OCI-LY7 (cell line): ENCODE results near the gene RNF224.

Experiments
- CTCF ChIP-seq: fragments of 200-600 bp; sonication (generic); conservative IDR thresholded peaks from 2 replicates; pipeline ENCODE4 v1.5.1; 2014; ENCODE audit warnings: mild to moderate bottlenecking, antibody characterized with exemption, low read length, moderate library complexity, mixed read lengths
- EZH2phosphoT487 ChIP-seq: fragments of 200-600 bp; sonication (generic); IDR thresholded peaks from 2 replicates; pipeline ENCODE4 v1.6.1; 2018; ENCODE audit warnings: low read depth, borderline replicate concordance, mild to moderate bottlenecking, mixed run types, antibody characterized with exemption, low read length, moderate library complexity, mixed read lengths

DNA sequence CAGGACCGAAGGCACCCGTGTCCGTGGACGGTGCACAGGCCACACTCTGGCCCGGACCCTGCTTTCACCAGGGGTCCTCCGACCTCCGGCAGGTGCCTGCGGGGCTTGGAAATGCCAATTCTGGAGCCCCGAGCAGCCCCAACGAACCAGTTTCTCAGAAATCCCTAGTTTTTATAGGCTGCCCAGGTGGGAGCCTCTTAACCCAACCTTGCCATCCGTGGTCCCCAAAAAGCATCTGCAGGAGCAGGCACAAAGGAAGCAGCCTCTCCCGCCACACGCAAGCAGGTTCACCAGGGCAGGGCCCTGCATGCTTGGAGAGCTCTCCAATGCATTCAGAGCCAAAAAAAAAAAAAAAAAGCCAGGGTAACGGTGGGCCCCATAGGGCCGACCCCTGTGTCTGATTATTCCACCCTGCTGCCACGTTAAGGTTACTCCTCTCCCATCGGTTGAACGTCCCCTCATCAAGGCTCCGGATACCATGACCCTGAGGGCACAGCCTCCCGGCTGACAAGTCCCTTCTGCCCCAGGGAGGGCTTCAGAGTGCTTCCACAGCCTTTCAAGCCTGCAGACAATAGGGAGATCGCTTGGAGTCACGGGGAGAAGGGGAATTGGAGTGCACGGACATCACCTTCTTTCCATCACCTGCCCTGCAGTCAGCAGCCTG is 26.0 kb upstream of the RNF224 start:
- TF ChIP-seq CTCF (no peak), EZH2phosphoT487 (no peak)
